GM18511 (cell line): ENCODE data around the gene CELA3B.
A peak's percentile ranks its signal among the peaks of the same experiment; 100 is the strongest.
"Not testable (repeated sequence)": the region's sequence is repeated elsewhere in the genome, so short reads cannot be mapped to it uniquely, and the experiment has no call there.

ENCODE experiments used
- ATAC-seq: cut with Tn5 transposase; IDR thresholded peaks from one replicate; pipeline ENCODE4 v1.9.1; 2021; ENCODE audit warnings: mild to moderate bottlenecking, moderate library complexity; ENCODE audit not compliant: unreplicated experiment

CELA3B gene

DNA sequence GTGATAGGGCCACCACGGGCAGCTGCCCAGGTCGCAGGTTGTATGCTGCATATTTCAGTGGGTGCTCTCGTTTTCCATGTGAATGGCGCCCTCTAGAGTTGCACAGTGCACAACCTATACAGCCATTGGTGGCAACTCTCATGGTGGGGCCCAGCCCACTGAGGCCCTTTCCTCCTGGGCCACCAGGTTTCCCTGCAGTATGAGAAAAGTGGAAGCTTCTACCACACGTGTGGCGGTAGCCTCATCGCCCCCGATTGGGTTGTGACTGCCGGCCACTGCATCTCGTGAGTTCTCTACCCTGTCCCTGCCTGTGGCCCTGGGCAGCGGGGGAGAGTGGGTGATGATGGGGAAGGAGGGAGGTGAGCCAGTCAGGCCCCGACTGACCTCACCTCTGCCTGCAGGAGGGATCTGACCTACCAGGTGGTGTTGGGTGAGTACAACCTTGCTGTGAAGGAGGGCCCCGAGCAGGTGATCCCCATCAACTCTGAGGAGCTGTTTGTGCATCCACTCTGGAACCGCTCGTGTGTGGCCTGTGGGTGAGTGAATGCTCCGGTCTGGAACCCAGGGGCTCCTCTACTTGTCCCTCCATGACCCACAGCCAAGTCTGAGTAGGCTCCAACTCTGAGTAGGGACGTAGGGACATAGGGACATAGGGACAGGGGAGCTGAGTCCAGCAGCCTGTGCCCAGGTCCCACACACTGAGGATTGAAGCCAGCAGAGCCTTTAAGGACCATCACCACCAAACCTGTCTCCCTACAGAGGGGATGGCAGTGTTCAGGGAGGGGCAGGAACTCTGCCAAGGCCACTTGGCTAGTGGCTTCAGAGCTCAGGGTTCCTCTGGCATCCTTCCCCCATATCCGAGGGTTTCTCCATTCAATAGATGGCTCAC lies 28.7 kb downstream of the CELA3B start:
- ATAC-seq, result not testable (repeated sequence)

GRCh38 chr1:22006736-22007135 lies 29.9 kb downstream of the CELA3B start:
- not testable (repeated sequence) for ATAC-seq

DNA sequence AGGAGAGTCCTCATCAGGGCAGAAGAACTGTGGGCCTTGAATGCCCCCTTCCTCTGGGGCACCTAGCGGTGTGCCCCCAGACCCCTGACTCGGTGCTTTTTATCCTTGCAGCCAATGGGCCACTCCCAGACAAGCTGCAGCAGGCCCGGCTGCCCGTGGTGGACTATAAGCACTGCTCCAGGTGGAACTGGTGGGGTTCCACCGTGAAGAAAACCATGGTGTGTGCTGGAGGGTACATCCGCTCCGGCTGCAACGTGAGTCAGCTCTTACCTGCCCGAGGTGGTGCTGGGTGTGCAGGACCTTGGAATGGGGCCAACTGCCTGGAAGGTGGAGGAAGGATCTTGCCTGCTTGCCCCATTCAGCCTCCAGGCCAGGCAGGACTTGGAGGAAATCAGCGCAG lies 30.4 kb downstream of the CELA3B start:
- not testable (repeated sequence) for ATAC-seq

DNA sequence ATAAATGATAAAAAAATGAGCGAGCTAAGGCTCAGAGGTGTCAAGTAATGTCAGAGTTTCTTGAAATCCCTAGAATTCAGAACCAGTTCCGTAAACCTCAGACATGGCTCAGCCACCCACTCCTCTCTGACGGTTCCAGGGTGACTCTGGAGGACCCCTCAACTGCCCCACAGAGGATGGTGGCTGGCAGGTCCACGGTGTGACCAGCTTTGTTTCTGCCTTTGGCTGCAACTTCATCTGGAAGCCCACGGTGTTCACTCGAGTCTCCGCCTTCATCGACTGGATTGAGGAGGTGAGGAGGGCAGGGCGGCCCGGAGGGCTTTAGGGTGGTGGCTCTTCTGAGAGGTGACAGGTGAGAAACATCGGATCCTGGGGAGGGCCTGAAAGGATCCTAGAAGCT lies 32.7 kb downstream of the CELA3B start:
- ATAC-seq, result not testable (repeated sequence)

DNA sequence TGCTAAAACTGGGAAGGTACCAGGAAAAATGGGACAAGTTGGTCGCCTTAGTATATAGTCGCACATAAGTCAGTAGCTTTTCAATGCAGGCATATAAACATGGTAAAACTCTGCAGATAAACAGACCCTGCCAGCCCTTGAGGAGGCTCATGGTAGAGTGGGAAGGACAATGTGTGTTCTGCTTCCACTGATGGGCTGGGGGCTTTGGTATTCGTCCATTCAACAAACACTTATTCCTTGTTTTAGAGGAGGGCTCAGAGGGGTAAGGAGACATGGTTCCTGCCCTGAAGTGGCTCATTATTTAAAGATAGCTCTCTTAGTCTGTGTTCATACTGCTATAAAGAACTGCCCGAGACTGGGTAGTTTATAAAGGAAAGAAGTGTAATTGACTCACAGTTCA lies 35.9 kb downstream of the CELA3B start:
- not testable (repeated sequence) for ATAC-seq

GRCh38 chr1:22014575-22015206 lies 37.9 kb downstream of the CELA3B start:
- ATAC-seq, result not testable (repeated sequence)

- peak; percentile 60 for ATAC-seq
These were observed 42.0 kb downstream of the CELA3B start for GRCh38 chr1:22018583-22019559.

- ATAC-seq, result no peak
These were observed 44.2 kb downstream of the CELA3B start for GRCh38 chr1:22021061-22021460.

- peak; percentile 50 for ATAC-seq
These were observed 47.9 kb downstream of the CELA3B start for GRCh38 chr1:22024485-22025367.

DNA sequence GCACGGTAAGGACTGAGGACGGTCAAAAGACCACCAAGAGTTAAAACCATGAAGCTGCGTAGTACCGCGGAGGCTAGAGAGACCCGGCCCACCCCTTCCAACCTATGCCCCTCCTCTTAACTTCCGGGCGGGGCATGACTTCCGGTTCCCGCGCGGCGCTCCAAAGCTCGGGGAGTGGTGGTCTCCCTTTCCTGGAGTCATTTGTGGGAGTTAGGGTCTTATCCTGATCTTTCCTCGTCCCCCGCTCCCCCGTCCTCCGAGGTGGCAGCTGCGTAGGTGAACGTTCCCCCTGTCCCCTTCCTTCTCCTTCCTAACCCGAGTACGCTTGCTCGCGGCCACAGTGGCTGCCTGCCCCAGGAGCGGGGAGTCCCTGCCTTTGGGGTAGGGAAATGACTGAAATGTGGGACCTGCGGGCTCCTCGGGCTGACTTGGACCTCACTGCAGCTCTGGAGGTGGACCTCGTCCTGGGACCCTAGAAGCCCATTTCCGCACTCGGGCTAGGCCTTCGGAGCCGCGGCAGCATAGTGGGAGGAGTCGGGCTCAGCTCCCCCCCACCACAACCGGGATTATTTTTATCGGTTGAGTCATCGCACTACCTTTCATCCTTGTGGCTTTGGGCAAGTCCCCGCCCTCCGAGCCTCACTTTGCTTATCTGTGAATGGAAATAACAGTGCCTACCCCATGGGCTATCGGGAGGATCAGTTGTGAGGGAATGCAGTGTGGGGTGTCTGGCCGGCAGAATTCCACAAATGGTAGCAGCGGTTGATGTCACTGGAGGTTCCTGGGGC lies 48.7 kb downstream of the CELA3B start:
- ATAC-seq, result peak; percentile 76

DNA sequence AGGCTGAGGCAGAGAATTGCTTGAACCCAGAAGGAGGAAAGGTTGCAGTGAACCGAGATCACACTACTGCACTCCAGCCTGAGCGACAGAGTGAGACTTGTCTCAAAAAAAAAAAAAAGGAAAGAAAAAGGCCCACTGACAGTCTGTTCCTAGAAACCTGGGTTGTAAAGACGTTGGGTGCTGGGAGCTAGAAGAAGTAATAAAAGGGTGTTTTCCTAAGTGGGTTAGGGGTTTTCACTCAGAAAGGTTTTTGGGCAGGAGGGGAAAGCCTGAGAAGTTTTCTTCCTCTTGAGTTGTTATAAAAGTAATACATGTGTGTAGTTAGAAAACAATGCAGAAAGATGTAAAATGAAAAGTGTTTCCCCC lies 50.1 kb downstream of the CELA3B start:
- ATAC-seq, result no peak

GRCh38 chr1:22030057-22030456 lies 53.2 kb downstream of the CELA3B start:
- no peak for ATAC-seq

DNA sequence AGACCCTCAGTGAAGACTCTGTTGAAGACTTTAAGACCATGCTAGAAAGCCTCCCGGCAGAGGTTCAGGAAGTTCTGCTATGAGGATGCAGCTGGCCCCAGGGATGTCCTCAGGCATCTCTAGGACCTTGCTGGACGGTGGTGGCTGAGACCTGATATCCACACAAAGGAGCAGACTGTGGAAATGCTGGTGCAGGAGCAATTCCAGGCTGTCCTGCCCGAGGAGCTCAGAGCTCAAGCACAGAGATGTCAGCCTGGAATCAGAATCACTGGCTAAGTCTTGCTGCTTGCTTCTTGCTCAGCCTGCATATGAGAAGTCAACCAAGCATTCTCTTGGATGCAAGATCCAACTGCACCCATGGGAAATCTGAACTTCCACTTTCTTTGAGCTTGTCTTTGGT lies 53.7 kb downstream of the CELA3B start:
- no peak for ATAC-seq

DNA sequence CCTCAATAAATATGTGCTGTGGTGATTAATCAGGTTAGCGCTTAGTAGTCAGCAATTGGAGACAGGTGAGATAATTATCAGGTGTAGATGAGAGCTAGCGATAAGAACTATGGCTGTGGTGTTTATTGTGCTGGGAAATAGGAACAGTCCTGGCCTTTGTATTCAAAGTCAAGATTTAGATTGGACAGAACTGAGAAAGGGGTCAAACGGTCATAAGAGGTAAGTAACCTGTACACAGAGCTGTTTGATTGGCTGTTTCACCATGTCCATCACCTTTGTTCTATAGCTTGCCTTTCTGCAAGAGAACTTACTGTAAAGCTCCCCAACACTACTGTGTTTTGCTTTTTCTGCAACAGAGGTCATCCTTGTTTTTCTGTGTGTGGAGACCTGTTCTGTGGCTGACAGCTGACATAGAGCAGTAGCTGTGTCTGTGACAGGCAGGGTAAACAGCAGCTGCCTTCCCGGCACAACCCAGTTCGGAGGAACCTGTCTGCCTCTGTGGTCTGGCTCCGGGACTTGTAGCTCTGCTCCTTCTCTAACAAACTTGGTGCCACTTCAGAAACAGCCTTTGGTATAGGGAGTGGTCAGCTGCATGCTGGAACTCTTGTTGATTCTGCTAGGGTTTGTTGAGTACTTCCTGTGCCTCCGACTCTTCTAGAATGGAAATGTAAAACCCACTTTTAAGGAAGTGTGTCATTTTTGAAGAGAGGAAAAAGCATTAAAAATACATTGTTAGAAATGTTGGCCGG lies 54.6 kb downstream of the CELA3B start:
- no peak for ATAC-seq

- not testable (repeated sequence) for ATAC-seq
These were observed 58.0 kb downstream of the CELA3B start for GRCh38 chr1:22034834-22035233.

DNA sequence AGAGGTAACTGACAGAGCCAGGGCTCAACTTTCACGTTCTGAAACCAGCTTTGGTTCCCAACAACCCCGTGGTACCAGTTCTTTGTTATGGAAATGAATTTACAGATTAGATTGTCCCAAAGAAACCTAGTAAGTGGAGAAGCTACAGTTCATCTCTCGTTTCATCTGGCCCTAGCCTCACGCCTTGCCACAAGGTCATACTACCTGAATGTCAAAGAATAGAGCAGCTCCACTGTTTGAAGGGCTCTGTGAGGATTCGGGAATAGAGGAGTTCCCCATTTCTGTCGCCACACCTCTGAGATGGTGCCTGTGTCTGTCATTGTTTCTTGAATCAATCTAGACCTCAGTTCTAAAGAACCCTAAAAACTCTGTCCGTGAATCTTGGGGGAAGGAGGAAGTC lies 60.7 kb downstream of the CELA3B start:
- ATAC-seq, result no peak

- no peak for ATAC-seq
These were observed 61.2 kb downstream of the CELA3B start for GRCh38 chr1:22038036-22038435.
